SK-N-SH (cell line): ENCODE results near the gene UNCX. TPM values are rescaled to one million over a fixed set of nuclear protein-coding genes. Genes with fewer than 3 reads are reported as not detected.
A peak's percentile ranks its signal among the peaks of the same experiment; 100 is the strongest.

Source experiments
- CTCF ChIA-PET: fragments of 300-600, 350-600 bp; formaldehyde crosslinking; extraction: SDS; loops from one replicate; lab custom pipeline; 2021; lab: Yijun Ruan, JAX
- POLR2A ChIA-PET: fragments of 350-600 bp; sonication (Branson Sonifier 250); formaldehyde crosslinking; extraction: SDS; loops from one replicate; lab custom pipeline; 2020; ENCODE audit warnings: antibody characterized with exemption, inconsistent platforms; lab: Yijun Ruan, JAX
- DNase-seq: peaks from one replicate; pipeline ENCODE4 v3.0.0; 2012
- H2AFZ ChIP-seq: fragments of 200-600 bp; sonication (generic); 2 replicates; pipeline ENCODE4 v1.8.1; 2016; ENCODE audit warnings: antibody characterized with exemption, mild to moderate bottlenecking, low read depth
- H3F3A ChIP-seq: fragments of 200-600 bp; sonication (generic); replicated peaks from 2 replicates; pipeline ENCODE3; 2016; ENCODE audit warnings: antibody characterized with exemption, mild to moderate bottlenecking; ENCODE audit not compliant: insufficient read depth
- H3K27ac ChIP-seq, 2 experiments: fragments of 200-500 bp in 1 of 2; fragments of 200-600 bp in 1 of 2; sonication (Bioruptor generic) in 1 of 2; sonication (generic), shearing (Covaris generic) in 1 of 2; 2 replicates each; pipeline versions ENCODE4 v1.5.1 to v1.6.1; 2014 to 2016; ENCODE audit warnings: low read depth in 2 of 2, inconsistent platforms in 1 of 2, low read length in 1 of 2, mild to moderate bottlenecking in 1 of 2, mixed read lengths in 1 of 2
- H3K27me3 ChIP-seq: fragments of 200-600 bp; sonication (generic), shearing (Covaris generic); 2 replicates; pipeline ENCODE4 v1.6.1; 2016; ENCODE audit warnings: mixed run types; ENCODE audit not compliant: insufficient read depth
- H3K36me3 ChIP-seq, 2 experiments: fragments of 200-500 bp in 1 of 2; fragments of 200-600 bp in 1 of 2; sonication (Bioruptor generic) in 1 of 2; sonication (generic) in 1 of 2; replicated peaks in 1 of 2; 2 replicates each; pipeline versions ENCODE3 to v1.5.1; 2014 to 2016; ENCODE audit warnings: low read length in 1 of 2, mild to moderate bottlenecking in 1 of 2; ENCODE audit not compliant: insufficient read depth in 2 of 2, control insufficient read depth in 1 of 2
- H3K4me1 ChIP-seq, 2 experiments: fragments of 200-500 bp in 1 of 2; fragments of 200-600 bp in 1 of 2; sonication (Bioruptor generic) in 1 of 2; sonication (generic), shearing (Covaris generic) in 1 of 2; 2 replicates each; pipeline versions ENCODE4 v1.5.1 to v1.6.1; 2014 to 2016; ENCODE audit warnings: low read depth in 1 of 2, low read length in 1 of 2, mixed run types in 1 of 2; ENCODE audit not compliant: insufficient read depth in 2 of 2, control insufficient read depth in 1 of 2
- H3K4me2 ChIP-seq: fragments of 200-600 bp; sonication (generic), shearing (Covaris generic); 2 replicates; pipeline ENCODE4 v1.6.1; 2017; ENCODE audit warnings: mixed run types
- H3K4me3 ChIP-seq, 2 experiments: fragments of 200-500 bp in 1 of 2; fragments of 200-600 bp in 1 of 2; sonication (Bioruptor generic) in 1 of 2; sonication (generic), shearing (Covaris generic) in 1 of 2; 2 replicates each; pipeline versions ENCODE4 v1.5.1 to v1.8.1; 2014 to 2016; ENCODE audit warnings: low read depth in 2 of 2, inconsistent platforms in 1 of 2, low read length in 1 of 2, mild to moderate bottlenecking in 1 of 2, mixed read lengths in 1 of 2, moderate library complexity in 1 of 2
- H3K79me2 ChIP-seq: fragments of 200-600 bp; sonication (generic); 2 replicates; pipeline ENCODE4 v1.8.1; 2017; ENCODE audit warnings: mild to moderate bottlenecking; ENCODE audit not compliant: insufficient read depth
- H3K9ac ChIP-seq: fragments of 200-600 bp; sonication (generic); 2 replicates; pipeline ENCODE4 v1.6.1; 2017; ENCODE audit warnings: mixed run types
- H3K9me2 ChIP-seq: fragments of 200-600 bp; sonication (generic); 2 replicates; pipeline ENCODE4 v1.6.1; 2017; ENCODE audit warnings: mixed run types
- H3K9me3 ChIP-seq: fragments of 200-600 bp; sonication (generic); 2 replicates; pipeline ENCODE4 v1.6.1; 2017; ENCODE audit warnings: mixed run types, mild to moderate bottlenecking, moderate library complexity
- H4K20me1 ChIP-seq: fragments of 200-600 bp; sonication (generic); 2 replicates; pipeline ENCODE4 v1.6.1; 2017; ENCODE audit warnings: mild to moderate bottlenecking, mixed run types; ENCODE audit not compliant: insufficient read depth
- CTCF ChIP-seq: fragments of 200-600 bp; sonication (generic); IDR thresholded peaks from 2 replicates; pipeline ENCODE4 v1.6.1; 2017; ENCODE audit warnings: antibody characterized with exemption, mild to moderate bottlenecking, moderate library complexity
- EP300 ChIP-seq, 2 experiments: IDR thresholded peaks; 2 replicates each; pipeline versions ENCODE4 v1.4.0 to v1.6.1; 2012; ENCODE audit warnings: borderline replicate concordance in 1 of 2, low read depth in 1 of 2, low read length in 1 of 2
- FOXJ3 ChIP-seq: sonication (generic); formaldehyde crosslinking; IDR thresholded peaks from 2 replicates; pipeline ENCODE4 v1.5.1; 2020; ENCODE audit warnings: mild to moderate bottlenecking, missing genetic modification reagents
- IRF3 ChIP-seq: fragments of 150-350 bp; IDR thresholded peaks from 2 replicates; pipeline ENCODE4 v1.6.1; 2016; ENCODE audit warnings: mild to moderate bottlenecking, low read depth, low read length
- MAX ChIP-seq: IDR thresholded peaks from 2 replicates; pipeline ENCODE4 v1.4.0; 2012; ENCODE audit warnings: low read depth
- NRF1 ChIP-seq: IDR thresholded peaks from 2 replicates; pipeline ENCODE4 v1.6.1; 2012; ENCODE audit warnings: low read depth, mild to moderate bottlenecking, low read length
- RAD21 ChIP-seq: IDR thresholded peaks from 2 replicates; pipeline ENCODE4 v1.6.1; 2012; ENCODE audit warnings: mild to moderate bottlenecking, low read length
- RFX5 ChIP-seq: IDR thresholded peaks from 2 replicates; pipeline ENCODE4 v1.6.1; 2012; ENCODE audit warnings: mild to moderate bottlenecking, improper control_type of control experiment, low read length
- RXRA ChIP-seq: IDR thresholded peaks from 2 replicates; pipeline ENCODE4 v1.4.0; 2012; ENCODE audit warnings: low read depth, mild to moderate bottlenecking, borderline replicate concordance
- SMC3 ChIP-seq: IDR thresholded peaks from 2 replicates; pipeline ENCODE4 v1.6.1; 2012; ENCODE audit warnings: low read depth, low read length, improper control_type of control experiment
- USF2 ChIP-seq: fragments of 150-350 bp; IDR thresholded peaks from 2 replicates; pipeline ENCODE4 v1.6.1; 2017; ENCODE audit warnings: antibody characterized with exemption, low read length, low read depth, borderline replicate concordance
- WGBS: methylation state at CpG from one replicate; pipeline ENCODE4 v1.1.6; 2017; ENCODE audit warnings: low lambda C conversion rate; 5-methylcytosine and 5-hydroxymethylcytosine counted together
- polyA plus RNA-seq, 3 experiments: library from polyadenylated mRNA; depleted of rRNA; stranded (reverse); fragments of >200 nt; gene quantifications; 2 replicates each; pipeline ENCODE4 v1.2.3, GENCODE V29; 2012

Gene UNCX
- polyA plus RNA-seq, 1 of the 3 experiments (the other 2 are of a cell fraction), result not detected

- 13% methylated on average over 21 of the region's 22 CpGs for WGBS
- H3K79me2 ChIP-seq, result no peaks in the 10 kb centered on the region
- H3K4me2 ChIP-seq, result no peak overlapping the region
- TF ChIP-seq FOXJ3 (CRISPR knock-in tag) (no peak), IRF3 (no peak), RXRA (no peak), NRF1 (no peak), RFX5 (no peak), USF2 (no peak), EP300 (IDR thresholded peaks at IDR 0.05; ENCODE audit: borderline replicate concordance in 1 of 2, low read depth in 1 of 2, low read length in 1 of 2) (no peak), MAX (no peak)
- ChIA-PET CTCF (interaction anchor here (0.6 to 11.4 kb wide), 10 partner anchors 11 to 253 kb away, joined by 3 to 218 read pairs (median 10); no protein-coding TSS in a partner anchor), POLR2A (no interaction called here)
- H3K9me3 ChIP-seq, result no peaks in the 10 kb centered on the region
- peaks cover 10% of the 10 kb centered on the region for H4K20me1 ChIP-seq
- H3K9ac ChIP-seq, result no peak overlapping the region
- peaks cover 0 to 3% of the 10 kb centered on the region in 2 experiments; a peak in 1 of 4 replicates for H3K4me1 ChIP-seq
- H2AFZ ChIP-seq, result no peak overlapping the region
- no peak overlapping the region for H3K4me3 ChIP-seq
- no peaks in the 10 kb centered on the region for H3K9me2 ChIP-seq
- H3K36me3 ChIP-seq, result no peaks in the 10 kb centered on the region
- H3K27me3 ChIP-seq, result peaks cover 98% of the 10 kb centered on the region
- no peak overlapping the region for H3K27ac ChIP-seq
- peak; percentile 36 for DNase-seq
- peaks cover 4% of the 10 kb centered on the region for H3F3A ChIP-seq
Measured at GRCh38 chr7:1220977-1221745, 11.5 kb upstream of the UNCX start.

GRCh38 chr7:1223196-1223981 is 9.3 kb upstream of the UNCX start:
- Histone ChIP-seq H3K4me3 (no peak overlapping the region), H3K4me2 (no peak overlapping the region), H3K79me2 (no peaks in the 10 kb centered on the region), H3K9me3 (no peaks in the 10 kb centered on the region), H4K20me1 (peaks cover 28% of the 10 kb centered on the region), H3F3A (peaks cover 9% of the 10 kb centered on the region), H2AFZ (no peak overlapping the region), H3K4me1 (peaks cover 0 to 3% of the 10 kb centered on the region in 2 experiments; a peak in 1 of 4 replicates), H3K27me3 (peaks cover 100% of the 10 kb centered on the region), H3K9me2 (no peaks in the 10 kb centered on the region), H3K9ac (no peak overlapping the region), H3K27ac (no peak overlapping the region), H3K36me3 (no peaks in the 10 kb centered on the region)
- POLR2A ChIA-PET, result interaction anchor here (1.5 kb wide), 1 partner anchor 11 kb away, joined by 3 read pairs; no protein-coding TSS in a partner anchor
- peak; percentile 57 for TF ChIP-seq RAD21
- TF ChIP-seq EP300 (IDR thresholded peaks at IDR 0.05; ENCODE audit: borderline replicate concordance in 1 of 2, low read depth in 1 of 2, low read length in 1 of 2), result no peak
- TF ChIP-seq CTCF, result peak; percentile 37
- TF ChIP-seq SMC3, result peak; percentile 22; the same call in 1 of the 2 replicates
- no peak for DNase-seq
- CTCF ChIA-PET, result interaction anchor here (1.0 to 11.4 kb wide), 11 partner anchors 8 to 251 kb away, joined by 3 to 218 read pairs (median 12); no protein-coding TSS in a partner anchor
- 28% methylated on average over 22 of the region's 23 CpGs for WGBS
